Ishikawa (cell line): Measurements from ENCODE around the gene ELP4.

ENCODE experiments used
- CEBPB ChIP-seq: IDR thresholded peaks from 2 replicates; pipeline ENCODE4 v1.6.1; 2012
- CREB1 ChIP-seq: IDR thresholded peaks from 2 replicates; pipeline ENCODE4 v1.6.1; 2012; ENCODE audit warnings: low read depth
- EP300 ChIP-seq: IDR thresholded peaks from 2 replicates; pipeline ENCODE4 v1.6.1; 2012; ENCODE audit warnings: borderline replicate concordance
- NFIC ChIP-seq: IDR thresholded peaks from 2 replicates; pipeline ENCODE4 v1.6.1; 2012
- RAD21 ChIP-seq: IDR thresholded peaks from 2 replicates; pipeline ENCODE4 v1.6.1; 2012; ENCODE audit warnings: low read depth
- TAF1 ChIP-seq: IDR thresholded peaks from 2 replicates; pipeline ENCODE4 v1.6.1; 2012; ENCODE audit warnings: low read depth, mild to moderate bottlenecking
- TCF12 ChIP-seq: IDR thresholded peaks from 2 replicates; pipeline ENCODE4 v1.6.1; 2012; ENCODE audit warnings: low read depth
- ZBTB7A ChIP-seq: IDR thresholded peaks from 2 replicates; pipeline ENCODE4 v1.6.1; 2012; ENCODE audit warnings: low read depth
- TF ChIP-seq, protein P1 (sequence below): IDR thresholded peaks from 2 replicates; pipeline ENCODE4 v1.6.1; 2012
- TF ChIP-seq, protein P2 (sequence below): IDR thresholded peaks from 2 replicates; pipeline ENCODE4 v1.6.1; 2012; ENCODE audit warnings: low read depth, mild to moderate bottlenecking

DNA sequence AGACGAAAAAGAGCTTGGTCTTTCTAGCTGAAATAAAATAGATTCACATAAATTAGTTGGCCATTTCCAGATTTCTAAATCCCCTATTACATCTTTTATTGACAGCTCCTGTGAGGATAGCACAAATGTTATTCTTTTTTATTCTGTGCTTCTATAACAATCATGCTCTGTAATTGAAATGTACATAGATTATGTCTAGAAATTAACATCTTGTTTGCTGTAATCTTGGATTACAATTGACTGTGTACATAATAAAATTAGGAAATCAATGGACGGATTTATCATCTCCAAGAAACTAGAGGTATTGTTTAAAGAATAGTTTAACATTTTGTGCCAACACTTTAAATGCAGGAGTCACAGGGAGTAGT is 31.4 kb upstream of the ELP4 start:
- no peak for TF ChIP-seq CREB1
- TF ChIP-seq RAD21 = no peak
- no peak for TF ChIP-seq TAF1
- TF ChIP-seq, protein P1, sequence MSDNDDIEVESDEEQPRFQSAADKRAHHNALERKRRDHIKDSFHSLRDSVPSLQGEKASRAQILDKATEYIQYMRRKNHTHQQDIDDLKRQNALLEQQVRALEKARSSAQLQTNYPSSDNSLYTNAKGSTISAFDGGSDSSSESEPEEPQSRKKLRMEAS = no peak
- TF ChIP-seq ZBTB7A = no peak
- TF ChIP-seq EP300 = no peak
- TF ChIP-seq, protein P2, sequence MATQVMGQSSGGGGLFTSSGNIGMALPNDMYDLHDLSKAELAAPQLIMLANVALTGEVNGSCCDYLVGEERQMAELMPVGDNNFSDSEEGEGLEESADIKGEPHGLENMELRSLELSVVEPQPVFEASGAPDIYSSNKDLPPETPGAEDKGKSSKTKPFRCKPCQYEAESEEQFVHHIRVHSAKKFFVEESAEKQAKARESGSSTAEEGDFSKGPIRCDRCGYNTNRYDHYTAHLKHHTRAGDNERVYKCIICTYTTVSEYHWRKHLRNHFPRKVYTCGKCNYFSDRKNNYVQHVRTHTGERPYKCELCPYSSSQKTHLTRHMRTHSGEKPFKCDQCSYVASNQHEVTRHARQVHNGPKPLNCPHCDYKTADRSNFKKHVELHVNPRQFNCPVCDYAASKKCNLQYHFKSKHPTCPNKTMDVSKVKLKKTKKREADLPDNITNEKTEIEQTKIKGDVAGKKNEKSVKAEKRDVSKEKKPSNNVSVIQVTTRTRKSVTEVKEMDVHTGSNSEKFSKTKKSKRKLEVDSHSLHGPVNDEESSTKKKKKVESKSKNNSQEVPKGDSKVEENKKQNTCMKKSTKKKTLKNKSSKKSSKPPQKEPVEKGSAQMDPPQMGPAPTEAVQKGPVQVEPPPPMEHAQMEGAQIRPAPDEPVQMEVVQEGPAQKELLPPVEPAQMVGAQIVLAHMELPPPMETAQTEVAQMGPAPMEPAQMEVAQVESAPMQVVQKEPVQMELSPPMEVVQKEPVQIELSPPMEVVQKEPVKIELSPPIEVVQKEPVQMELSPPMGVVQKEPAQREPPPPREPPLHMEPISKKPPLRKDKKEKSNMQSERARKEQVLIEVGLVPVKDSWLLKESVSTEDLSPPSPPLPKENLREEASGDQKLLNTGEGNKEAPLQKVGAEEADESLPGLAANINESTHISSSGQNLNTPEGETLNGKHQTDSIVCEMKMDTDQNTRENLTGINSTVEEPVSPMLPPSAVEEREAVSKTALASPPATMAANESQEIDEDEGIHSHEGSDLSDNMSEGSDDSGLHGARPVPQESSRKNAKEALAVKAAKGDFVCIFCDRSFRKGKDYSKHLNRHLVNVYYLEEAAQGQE = no peak
- no peak for TF ChIP-seq TCF12
- no peak for TF ChIP-seq NFIC
- TF ChIP-seq CEBPB = no peak
